Skeletal muscle satellite cell (primary cell): ENCODE results near the gene TMEM167B. TPM values are rescaled to one million over a fixed set of nuclear protein-coding genes. Genes with fewer than 3 reads are reported as not detected.
"Not testable (repeated sequence)": the region's sequence is repeated elsewhere in the genome, so short reads cannot be mapped to it uniquely, and the experiment has no call there.

Experiments used
- H3K27me3 ChIP-seq: 2 replicates; pipeline ENCODE4 v1.7.0; 2013; ENCODE audit warnings: low read length; ENCODE audit not compliant: control insufficient read depth, insufficient read depth
- H3K36me3 ChIP-seq: 2 replicates; pipeline ENCODE4 v1.7.0; 2013; ENCODE audit warnings: mild to moderate bottlenecking, control low read depth, low read length; ENCODE audit not compliant: insufficient read depth
- H3K4me1 ChIP-seq: 2 replicates; pipeline ENCODE4 v1.7.0; 2013; ENCODE audit warnings: low read length; ENCODE audit not compliant: control insufficient read depth, insufficient read depth
- H3K4me2 ChIP-seq: 2 replicates; pipeline ENCODE4 v1.7.0; 2013; ENCODE audit warnings: mild to moderate bottlenecking, low read length
- H3K4me3 ChIP-seq: 2 replicates; pipeline ENCODE4 v1.7.0; 2013; ENCODE audit warnings: low read length
- H3K9ac ChIP-seq: 2 replicates; pipeline ENCODE4 v1.7.0; 2013; ENCODE audit warnings: mild to moderate bottlenecking, low read depth, low read length, moderate library complexity
- H3K9me3 ChIP-seq: replicated peaks from 2 replicates; pipeline ENCODE4 v1.7.0; 2013; ENCODE audit warnings: mild to moderate bottlenecking, control low read depth, low read length
- total RNA-seq: library from RNA; depleted of rRNA; stranded (reverse); fragments of >200 nt; gene quantifications from 2 replicates; pipeline ENCODE4 v1.2.3, GENCODE V29; 2012; rRNA removed

Gene TMEM167B
- 9.1 and 10.9 TPM in 2 replicates for total RNA-seq

DNA sequence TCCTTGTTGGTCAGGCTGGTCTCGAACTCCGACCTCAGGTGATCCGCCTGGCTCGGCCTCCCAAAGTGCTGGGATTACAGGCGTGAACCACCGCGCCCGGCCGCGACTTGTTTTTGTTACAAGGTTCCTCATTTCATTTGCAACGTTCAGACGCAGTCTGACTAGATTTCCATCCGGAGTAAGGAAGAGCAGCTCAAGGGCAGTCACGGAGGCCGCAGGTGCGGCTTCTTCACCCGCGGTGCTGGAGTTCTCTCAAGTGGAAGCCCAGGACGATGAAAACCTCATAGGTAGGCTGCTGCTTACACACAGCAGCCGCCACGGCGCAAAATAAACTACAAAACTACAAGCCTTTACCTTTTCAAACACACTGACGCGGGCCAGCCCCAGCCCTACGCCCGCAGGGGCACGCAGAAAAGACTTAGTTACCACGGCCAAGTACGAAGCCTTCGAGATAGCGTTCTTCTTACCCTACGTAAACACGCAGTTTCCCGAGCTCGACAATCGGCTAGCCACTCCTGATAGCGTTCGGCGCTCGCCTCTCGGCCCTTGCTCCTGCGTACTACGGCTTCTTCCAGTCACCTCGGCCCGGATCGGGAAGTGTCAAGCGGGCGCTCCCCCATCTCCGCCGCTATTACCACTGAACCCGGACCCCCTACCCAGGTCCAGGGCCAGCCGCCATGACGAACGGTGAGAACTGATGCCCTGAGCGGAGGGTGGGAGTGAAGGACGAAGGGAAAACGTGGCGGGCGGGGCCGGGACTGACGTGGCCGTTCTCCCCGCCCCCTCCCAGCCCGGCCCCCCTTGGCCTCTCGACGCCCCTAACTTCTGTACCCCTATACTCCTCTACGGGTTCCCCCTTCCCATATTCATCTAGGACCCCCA is at the start of gene TMEM167B:
TMEM167B (plus strand) TSS at position 569 of the 882 bp plus-strand sequence; CDS start at position 678, 109 bp downstream.
- H3K4me3 ChIP-seq, result peak within 1 kb of the TSS; percentile 85
- peaks cover 21% of the 10 kb centered on the region for H3K4me1 ChIP-seq
- no peaks in the 10 kb centered on the region for H3K9me3 ChIP-seq
- H3K27me3 ChIP-seq, result no peaks in the 10 kb centered on the region
- peak within 1 kb of the TSS; percentile 89 for H3K9ac ChIP-seq
- peaks cover 8% of the 10 kb centered on the region for H3K36me3 ChIP-seq
- H3K4me2 ChIP-seq, result peak within 1 kb of the TSS; percentile 87

DNA sequence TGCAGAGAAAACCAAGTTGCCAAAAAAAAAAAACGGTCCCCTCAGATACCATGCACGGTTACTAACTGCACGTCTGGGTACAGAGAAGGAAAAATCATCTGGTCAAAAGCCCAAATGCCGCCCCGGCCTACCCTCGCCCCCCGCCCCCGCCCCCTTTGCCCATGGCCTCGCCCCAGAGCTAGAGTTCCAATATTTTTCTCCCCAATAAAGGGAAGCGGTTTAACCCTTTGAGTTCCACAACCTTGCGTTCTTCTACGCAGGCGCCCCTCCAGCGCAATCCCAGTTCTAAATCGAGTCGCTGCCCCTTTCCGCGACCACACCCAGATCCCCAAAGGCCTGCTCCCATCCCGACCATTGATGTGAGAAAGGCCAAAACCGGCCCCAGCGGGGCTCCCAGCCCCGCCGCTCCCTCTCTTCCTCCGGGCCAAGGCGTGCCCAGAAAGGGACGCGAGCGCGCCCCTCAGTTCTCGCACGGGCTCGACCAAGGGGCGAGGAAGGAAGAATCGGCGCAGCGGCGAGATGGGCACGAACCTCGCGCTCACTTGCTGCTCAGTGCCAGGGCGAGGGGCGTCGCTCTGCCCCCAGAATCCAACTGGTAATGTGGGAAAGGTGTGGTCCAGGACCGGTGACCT is 49.5 kb upstream of the TMEM167B start:
- Histone ChIP-seq H3K4me2 (peak overlapping the region; percentile 87), H3K9me3 (no peaks in the 10 kb centered on the region), H3K4me1 (peaks cover 3% of the 10 kb centered on the region), H3K9ac (peak overlapping the region; percentile 98), H3K4me3 (peak overlapping the region; percentile 100), H3K27me3 (no peaks in the 10 kb centered on the region), H3K36me3 (no peaks in the 10 kb centered on the region)

DNA sequence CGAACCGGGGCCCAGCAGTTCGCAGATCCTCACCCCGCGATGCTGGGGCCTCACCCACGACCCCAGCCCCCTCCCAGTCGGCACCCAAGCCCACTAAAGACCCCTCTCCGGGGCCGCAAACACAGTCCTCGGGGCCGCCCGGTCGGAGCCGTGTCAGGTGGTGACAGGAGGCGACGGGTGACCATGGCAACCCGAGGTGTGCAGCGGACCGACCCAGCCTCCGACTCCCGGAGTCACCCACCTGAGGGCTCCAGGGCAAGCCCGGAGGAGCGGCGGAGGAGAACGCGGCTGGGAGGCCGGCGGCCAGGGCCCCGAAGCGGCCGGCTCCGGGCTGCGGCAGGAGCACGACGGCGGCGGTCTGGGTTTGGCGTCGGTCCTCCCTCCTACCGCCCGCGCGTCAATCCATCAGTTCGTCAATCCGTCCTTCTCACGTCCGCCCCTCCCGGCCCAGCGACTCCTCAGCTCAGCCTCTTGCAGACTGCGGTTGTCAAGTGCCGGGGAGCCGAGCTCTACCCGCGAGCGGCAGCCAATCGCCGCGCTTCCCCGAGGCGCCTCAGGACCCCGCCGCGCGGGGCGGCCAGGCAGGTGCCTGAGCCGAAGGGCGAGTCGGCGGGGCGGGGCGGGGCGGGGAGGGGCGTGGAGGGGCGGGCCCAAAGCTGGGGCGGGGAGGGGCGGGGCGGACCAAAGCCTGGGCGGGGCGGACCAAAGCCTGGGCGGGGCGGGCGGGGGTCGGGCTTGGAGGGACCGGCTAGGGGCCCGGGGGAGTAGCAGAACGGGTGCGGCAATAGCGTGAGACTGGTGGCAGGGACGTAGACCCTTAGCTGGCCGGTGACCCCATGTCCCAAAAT is 48.7 kb upstream of the TMEM167B start, which contains the start of gene WDR47:
WDR47 (minus strand) TSS at position 482 of the 848 bp plus-strand sequence. CDS start 18,590 bp downstream, outside the sequence.
- Histone ChIP-seq H3K4me3 (peak within 1 kb of the TSS; percentile 100), H3K9me3 (no peaks in the 10 kb centered on the region), H3K36me3 (no peaks in the 10 kb centered on the region), H3K4me1 (peaks cover 3% of the 10 kb centered on the region), H3K9ac (peak within 1 kb of the TSS; percentile 98), H3K4me2 (peak within 1 kb of the TSS; percentile 87), H3K27me3 (no peaks in the 10 kb centered on the region)

DNA sequence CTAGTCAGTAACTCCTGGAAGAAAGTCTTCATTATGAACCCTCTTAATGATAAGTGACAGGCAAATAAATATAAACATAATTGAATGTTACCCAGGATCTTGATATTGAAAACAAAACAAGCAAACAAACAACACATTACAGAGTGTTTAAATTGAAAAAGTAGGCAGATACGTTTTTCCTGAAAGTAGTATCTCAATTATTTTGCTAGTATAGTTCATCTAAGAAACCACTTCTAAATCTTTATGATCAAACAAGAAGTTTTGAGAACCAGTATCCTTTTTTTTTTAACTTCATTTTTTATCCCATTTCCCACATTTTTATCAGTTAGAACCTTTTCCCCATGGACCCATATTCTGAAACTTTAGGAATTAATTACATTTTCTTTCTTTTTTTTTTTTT is 45.0 kb upstream of the TMEM167B start:
- Histone ChIP-seq H3K27me3 (no peaks in the 10 kb centered on the region), H3K4me3 (no peak overlapping the region), H3K4me2 (no peak overlapping the region), H3K9ac (no peak overlapping the region), H3K36me3 (no peaks in the 10 kb centered on the region), H3K9me3 (no peaks in the 10 kb centered on the region), H3K4me1 (no peaks in the 10 kb centered on the region)

DNA sequence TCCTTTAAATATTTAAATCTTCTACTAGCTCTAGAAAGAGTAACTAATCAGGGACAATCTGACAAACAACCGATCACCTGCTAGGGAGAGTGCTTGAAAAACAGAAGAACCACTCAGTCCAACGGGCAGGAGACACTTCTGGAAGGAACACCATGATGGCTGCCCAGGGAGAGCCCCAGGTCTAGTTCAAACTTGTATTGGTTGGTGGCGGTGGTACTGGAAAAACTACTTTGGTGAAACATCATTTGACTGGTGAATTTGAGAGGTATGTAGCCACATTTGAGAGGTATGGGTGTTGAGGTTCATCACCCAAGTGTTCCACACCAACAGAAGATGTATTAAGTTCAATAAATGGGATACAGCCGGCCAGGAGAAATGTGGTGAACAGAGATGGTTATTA is 43.9 kb upstream of the TMEM167B start:
- Histone ChIP-seq H3K9me3 (no peaks in the 10 kb centered on the region), H3K4me3 (no peak overlapping the region), H3K27me3 (no peaks in the 10 kb centered on the region), H3K36me3 (no peaks in the 10 kb centered on the region), H3K9ac (no peak overlapping the region), H3K4me2 (no peak overlapping the region), H3K4me1 (no peaks in the 10 kb centered on the region)

DNA sequence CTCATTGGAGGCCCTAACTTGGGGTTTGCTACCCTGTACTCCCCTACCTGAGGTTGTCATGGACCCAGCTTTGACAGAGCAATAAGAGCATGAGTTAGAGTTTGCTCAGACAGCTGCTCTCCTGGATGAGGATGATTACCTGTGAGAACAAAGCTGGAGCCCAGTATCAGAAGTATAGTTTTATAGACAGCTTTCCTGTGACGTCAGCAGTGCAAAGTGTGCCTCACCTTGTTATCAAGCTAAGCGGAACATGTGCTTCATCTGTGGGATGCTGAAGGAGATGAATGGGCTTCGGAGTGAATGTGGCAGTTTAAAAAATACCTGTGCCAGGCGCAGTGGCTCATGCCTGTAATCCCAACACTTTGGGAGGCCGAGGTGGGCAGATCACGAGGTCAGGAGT is 43.2 kb upstream of the TMEM167B start:
- H3K9ac ChIP-seq, result no peak overlapping the region
- no peak overlapping the region for H3K4me3 ChIP-seq
- H3K36me3 ChIP-seq, result no peaks in the 10 kb centered on the region
- no peaks in the 10 kb centered on the region for H3K27me3 ChIP-seq
- no peaks in the 10 kb centered on the region for H3K9me3 ChIP-seq
- H3K4me2 ChIP-seq, result no peak overlapping the region
- H3K4me1 ChIP-seq, result no peaks in the 10 kb centered on the region

DNA sequence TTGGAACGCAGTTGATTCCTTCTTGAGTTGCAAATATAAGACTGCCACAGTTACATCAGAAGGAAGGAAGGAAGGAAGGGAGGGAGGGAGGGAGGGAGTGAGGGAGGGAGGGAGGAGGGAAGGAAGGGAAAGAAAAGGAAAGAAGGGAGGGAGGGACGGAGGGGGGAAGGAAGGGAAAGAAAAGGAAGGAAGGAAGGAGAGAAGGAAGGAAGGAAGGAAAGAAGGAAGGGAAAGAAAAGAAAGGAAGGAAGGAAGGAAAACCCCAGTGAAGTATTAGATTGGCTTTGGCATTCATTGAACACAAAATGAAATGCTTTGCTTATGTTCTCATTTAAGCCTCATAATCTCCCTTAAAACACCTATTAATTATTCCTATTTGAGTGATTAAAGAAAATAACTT is 42.2 kb upstream of the TMEM167B start:
- Histone ChIP-seq H3K9ac (no peak overlapping the region), H3K27me3 (no peaks in the 10 kb centered on the region), H3K9me3 (no peaks in the 10 kb centered on the region), H3K4me2 (no peak overlapping the region), H3K36me3 (no peaks in the 10 kb centered on the region), H3K4me3 (no peak overlapping the region), H3K4me1 (no peaks in the 10 kb centered on the region)

DNA sequence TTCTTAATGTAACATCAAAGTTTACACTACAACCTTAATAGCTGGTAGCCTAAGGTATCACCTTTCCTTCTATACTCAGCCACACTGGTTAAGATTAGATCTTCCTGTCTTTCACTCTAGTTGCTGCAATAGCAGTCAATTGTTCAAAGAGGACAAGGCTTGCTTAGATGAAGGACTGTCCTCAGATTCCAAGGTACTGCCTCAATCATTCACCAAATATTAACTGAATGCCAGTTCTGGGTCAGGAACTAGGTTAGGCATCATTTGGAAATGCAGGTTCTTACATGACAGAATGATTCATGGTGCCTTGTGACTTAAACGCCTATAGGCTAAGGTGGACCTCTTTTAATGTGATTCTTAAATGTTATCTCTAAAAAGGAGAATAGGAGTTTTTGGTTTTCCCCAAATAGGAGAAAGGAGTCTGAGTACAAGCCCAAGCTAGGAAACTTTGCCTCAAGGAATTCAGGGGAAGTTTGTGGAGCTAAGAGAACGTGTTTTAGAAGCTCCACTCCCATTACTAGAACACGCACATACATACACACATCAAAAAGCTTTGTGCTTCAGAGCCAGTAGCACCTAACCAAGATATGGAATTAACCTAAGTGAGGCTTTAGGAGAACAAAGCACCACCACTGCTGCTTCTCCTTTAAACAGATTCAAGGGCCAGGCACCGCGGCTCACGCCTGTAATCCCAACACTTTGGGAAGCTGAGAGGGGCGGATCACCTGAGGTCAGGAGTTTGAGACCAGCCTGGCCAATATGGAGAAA is 40.2 kb upstream of the TMEM167B start:
- H3K27me3 ChIP-seq, result no peaks in the 10 kb centered on the region
- H3K4me1 ChIP-seq, result no peaks in the 10 kb centered on the region
- no peaks in the 10 kb centered on the region for H3K36me3 ChIP-seq
- H3K9ac ChIP-seq, result no peak overlapping the region
- no peak overlapping the region for H3K4me2 ChIP-seq
- no peaks in the 10 kb centered on the region for H3K9me3 ChIP-seq
- H3K4me3 ChIP-seq, result no peak overlapping the region

DNA sequence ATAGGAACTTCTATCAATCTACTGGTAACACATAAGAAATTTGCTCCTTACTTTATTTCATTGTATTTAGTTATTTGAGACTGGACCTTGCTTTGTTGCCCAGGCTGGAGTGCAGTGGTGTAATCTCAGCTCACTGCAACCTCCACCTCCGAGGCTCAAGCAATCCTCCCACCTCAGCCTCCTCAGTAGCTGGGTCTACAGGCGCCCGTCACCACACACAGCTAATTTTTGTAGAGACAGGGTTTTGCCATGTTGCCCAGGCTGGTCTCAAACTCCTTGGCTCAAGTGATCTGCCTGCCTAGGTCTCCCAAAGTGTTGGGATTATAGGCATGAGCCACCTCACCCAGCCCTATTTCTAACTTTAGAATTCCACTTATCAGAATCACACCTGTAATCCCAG is 38.4 kb upstream of the TMEM167B start:
- not testable (repeated sequence) for H3K4me1 ChIP-seq, H3K4me3 ChIP-seq, H3K9me3 ChIP-seq, H3K27me3 ChIP-seq, H3K9ac ChIP-seq, H3K36me3 ChIP-seq, H3K4me2 ChIP-seq

DNA sequence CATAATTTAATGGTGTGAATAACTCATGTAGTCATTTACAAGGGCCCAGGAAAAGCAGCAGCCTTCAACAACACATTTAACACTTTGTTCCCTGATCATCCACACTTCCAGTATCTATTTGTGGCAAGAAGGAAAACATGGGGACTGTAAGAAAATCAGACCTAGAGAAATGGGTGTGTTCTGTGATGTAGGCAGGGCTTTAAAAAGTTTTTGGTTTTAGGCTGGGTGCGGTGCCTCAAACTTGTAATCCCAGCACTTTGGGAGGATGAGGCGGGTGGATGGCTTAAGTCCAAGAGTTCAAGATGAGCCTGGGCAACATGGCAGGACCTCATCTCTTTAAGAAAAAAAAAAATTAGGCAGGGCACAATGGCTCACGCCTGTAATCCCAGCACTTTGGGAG is 34.5 kb upstream of the TMEM167B start:
- no peaks in the 10 kb centered on the region for H3K9me3 ChIP-seq
- no peak overlapping the region for H3K4me3 ChIP-seq
- H3K27me3 ChIP-seq, result no peaks in the 10 kb centered on the region
- H3K9ac ChIP-seq, result no peak overlapping the region
- H3K36me3 ChIP-seq, result no peaks in the 10 kb centered on the region
- H3K4me2 ChIP-seq, result no peak overlapping the region
- H3K4me1 ChIP-seq, result no peaks in the 10 kb centered on the region
